Measurements from ENCODE around the gene ARHGAP18.
A peak's percentile ranks its signal among the peaks of the same experiment; 100 is the strongest.

Gene ARHGAP18
- 22.7 to 45.2 reads per million in 2 donors for total RNA-seq

DNA sequence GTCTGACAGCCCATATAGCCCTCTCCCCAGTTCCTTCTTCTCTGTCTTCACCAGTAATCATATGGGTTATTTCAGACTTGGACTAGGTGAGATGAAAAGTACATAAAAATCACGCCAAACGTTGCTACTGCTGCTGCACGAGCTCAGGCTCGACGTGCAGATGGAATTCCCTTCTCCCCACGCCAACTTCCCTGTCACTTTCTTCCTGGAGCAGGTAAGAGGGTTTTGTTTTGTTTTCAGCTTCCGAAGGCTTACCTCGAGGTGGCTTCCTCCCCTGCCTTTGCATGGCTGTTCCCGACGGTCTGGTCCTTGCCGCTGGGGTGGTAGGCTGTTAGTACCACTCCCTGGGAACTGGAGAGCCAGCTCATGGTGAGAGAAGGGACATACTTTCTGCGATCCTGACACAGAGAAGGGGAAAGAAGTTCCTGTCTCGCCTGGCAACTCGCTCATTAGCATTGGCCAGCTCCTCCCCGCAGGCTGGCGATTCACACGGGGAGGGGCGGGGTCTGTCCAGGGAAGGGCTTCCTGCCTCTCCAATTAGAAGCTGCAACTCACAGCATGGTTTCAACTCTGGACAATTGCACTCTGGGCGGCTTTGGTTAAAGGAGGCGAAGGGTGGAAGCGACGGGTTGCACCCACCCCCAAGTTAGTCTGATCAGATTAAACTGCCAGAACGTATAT, at the start of gene ARHGAP18:
Gene ARHGAP18 (minus strand): TSS at position 409 of the 681 bp plus-strand sequence. CDS start 41 bp downstream, at position 368.
- peak; percentile 41 for DNase-seq

- DNase-seq: no peak
Observed at GRCh38 chr6:129755787-129756186, 45.8 kb upstream of the ARHGAP18 start.

GRCh38 chr6:129754750-129755149, 44.8 kb upstream of the ARHGAP18 start:
- DNase-seq: no peak

DNA sequence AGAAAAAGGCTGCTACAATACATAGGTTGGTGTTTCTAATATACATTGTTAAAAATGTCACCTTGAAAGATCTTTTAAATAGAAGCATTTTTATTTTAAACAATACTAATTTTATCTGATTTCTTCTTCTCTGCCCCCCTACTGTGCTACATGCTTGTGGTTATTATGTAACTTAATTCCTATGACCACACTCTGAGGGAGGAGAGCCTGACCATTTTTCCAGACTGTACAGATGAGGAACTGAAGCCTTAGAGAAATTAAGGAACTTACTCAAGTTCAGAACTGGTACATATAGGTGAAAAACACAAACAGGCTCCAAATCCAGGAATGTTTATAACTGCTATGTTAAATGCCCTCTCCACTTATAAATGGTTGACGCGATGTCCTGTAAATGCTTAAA, 43.4 kb upstream of the ARHGAP18 start:
- no peak for DNase-seq

GRCh38 chr6:129751384-129751783, 41.4 kb upstream of the ARHGAP18 start:
- no peak for DNase-seq

DNA sequence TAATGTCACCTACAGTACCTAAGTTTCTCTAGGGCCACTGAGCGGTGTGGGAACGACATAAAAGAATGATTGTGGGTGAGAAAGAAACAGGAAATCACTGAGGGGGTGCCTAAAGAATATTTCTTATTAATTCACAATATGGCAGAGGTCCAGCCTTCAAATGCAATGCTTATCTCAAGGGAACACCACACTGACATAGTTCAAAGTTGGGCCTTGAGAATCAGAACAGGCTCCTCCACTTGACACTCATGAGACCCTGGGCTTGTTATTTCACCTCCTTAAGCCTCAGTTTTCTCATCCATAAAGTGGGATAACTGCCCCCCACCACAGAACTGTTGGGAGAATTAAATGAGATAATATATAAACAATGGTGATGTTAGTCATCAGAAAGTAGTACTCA, 40.4 kb upstream of the ARHGAP18 start:
- no peak for DNase-seq

GRCh38 chr6:129749749-129750120, 39.8 kb upstream of the ARHGAP18 start:
- DNase-seq: no peak

DNA sequence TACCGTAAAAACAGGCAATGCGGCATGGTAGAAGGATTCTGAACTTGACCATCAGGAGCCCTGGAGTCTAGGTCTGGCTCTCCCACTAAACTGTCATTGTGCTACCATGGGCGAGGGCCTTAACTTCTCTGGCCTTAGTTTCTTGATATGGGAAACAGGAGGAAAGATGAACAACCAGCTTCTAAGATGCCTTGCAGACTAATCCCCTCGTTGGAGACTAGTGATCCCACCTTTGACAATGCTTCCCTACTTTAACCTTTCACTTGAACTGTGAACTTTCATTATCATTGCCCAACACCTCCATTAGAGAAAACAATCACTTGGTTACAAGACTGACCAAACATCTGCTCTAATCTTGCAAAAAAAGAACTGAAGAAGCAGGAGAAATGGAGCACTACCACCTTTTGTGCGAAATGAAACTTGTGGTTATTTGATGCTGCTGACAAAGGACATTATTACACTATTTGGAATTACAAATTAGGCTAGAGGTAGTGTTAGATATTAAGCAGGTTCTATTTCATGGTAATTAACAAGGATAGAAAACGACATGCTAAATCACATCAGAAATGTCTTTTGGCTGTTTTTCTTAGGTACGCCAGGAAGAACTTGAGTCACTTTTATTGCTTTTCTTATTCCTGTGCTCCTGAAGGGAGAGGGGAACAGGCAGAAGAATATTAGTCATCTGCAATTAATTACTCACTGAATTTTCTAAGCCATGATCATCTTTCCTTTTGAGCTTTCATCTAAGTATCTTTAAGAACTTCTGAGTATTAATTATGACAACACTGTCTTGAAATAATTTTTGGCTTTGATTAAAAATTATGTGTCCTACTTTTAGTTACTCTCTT, 39.1 kb upstream of the ARHGAP18 start:
- DNase-seq: no peak

- DNase-seq: no peak
Observed at GRCh38 chr6:129748212-129748900, 38.4 kb upstream of the ARHGAP18 start.

GRCh38 chr6:129747588-129748112, 37.7 kb upstream of the ARHGAP18 start:
- DNase-seq: no peak

GRCh38 chr6:129744880-129745237, 34.9 kb upstream of the ARHGAP18 start:
- DNase-seq: no peak

GRCh38 chr6:129744201-129744879, 34.4 kb upstream of the ARHGAP18 start:
- DNase-seq: no peak

GRCh38 chr6:129740013-129740412, 30.0 kb upstream of the ARHGAP18 start:
- DNase-seq: no peak

DNA sequence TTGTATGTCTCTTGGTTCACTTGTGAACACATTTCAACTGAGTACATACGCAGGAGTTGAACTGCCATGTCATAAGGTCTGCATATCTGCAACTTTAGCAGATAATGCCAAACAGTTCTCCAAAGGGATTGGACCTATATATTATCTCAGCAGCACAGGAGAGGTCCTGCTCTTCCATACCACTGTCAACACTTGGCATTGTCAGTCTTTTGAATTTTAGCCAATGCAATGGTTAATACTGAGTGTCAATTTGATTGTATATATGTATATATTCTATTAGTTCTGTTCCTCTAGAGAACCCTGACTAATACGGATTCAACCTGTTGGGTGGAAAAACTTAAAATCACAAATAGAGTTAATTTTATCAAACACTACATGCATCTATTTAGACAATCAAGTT, 26.1 kb upstream of the ARHGAP18 start:
- DNase-seq: no peak

DNA sequence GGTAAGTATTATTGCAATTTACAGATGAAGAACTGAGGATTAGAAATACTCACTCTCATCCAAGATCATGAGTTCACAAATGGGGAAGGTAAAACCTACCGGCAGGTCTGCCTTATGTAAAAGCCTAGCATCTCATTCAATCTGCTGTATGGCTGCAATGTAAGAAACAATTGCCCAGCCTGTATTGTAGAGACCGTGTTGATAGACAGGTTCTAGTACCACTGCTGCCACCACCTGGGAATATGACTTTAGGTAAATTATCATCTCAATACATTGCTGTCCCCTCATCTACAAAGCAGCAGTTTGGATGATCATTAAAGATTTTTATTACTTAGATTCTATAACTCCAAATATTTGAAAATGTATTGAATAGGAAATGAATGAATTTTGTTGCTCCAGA, 23.3 kb upstream of the ARHGAP18 start:
- DNase-seq: no peak

DNA sequence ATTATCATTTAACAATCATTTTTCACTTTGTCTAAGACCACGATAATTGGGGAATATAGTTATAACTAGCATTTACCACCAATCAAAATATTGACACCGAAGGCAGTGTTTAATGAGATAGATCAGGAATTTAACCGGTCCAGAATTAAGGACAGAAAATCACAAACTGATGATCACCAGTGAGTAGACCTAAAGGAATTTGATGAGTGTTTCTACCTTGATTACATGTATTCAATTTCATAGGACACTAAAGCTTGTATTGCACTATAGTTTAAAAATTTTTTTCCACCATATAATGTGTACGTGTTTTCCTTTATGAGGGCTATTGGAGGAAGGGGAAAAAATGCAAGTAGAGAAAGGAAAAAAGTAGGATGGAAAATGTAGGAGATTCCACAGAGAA, 22.6 kb upstream of the ARHGAP18 start:
- no peak for DNase-seq

DNA sequence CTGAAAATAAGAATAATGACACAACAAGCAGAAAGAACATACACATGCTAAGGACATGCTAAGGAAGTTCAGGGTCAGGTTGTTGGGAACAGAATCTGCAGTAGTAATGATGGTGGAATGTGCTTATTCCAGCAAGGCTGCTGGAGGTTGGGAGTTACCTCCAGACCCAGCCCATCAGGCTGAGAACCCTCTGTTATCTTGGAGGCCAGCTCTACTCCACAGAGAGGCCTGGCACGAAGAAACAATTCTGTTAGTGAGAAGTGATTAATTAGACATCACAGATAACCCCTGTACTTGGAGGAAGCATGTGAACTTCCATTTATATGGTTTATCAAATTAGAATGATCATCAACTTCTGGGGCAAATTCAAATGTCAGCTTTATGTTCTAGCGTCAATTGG, 22.1 kb upstream of the ARHGAP18 start:
- DNase-seq: no peak

DNA sequence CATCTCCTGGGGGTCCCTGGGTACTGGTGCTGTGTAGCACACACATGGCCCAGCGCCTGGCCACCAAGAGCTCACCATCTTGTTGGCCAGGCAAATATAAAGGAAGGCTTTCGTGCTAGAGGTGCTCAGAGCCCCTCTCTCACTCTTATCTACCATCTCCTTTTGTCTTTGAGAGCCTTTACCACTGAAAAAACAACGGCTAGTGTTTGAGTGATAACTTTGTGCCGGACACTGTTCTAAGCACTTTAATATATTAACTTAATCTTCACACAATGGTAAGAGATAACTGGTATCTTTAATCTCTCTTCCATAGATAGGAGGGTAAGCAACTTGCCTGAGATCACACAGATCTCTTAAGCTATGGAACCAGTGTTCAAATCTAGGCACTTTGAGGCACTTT, 21.5 kb upstream of the ARHGAP18 start:
- DNase-seq: no peak

DNA sequence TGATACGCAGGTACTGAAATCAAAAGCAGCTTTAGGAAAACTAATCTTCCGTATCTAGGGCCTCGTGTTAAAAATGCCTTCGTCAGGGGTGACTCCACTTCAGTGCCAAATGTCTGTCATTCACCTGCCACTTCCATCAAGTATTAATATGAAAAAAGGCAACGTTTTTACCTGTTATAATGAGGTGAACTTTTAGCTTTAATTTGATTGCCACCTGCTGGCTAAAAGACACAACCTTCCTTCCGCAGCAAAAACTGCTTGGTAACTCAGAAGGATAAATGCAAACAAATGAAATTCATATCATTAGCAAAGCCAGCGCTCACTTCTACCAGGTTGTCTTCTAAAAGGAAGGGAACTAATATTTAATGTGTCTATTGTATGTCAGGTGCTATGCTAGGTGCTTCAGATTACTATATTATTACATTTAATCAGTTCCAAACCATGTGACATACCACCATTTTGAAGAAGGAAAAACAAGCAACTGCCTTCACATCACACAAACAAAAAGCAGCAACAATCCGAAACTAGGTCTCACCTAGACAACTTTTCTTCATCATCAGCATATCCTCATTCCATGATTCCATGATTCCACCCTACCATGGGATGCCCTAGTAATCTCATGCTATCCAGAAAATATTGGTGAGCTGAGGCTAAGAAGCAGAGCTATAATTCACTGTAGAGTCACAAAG, 20.6 kb upstream of the ARHGAP18 start:
- no peak for DNase-seq

DNA sequence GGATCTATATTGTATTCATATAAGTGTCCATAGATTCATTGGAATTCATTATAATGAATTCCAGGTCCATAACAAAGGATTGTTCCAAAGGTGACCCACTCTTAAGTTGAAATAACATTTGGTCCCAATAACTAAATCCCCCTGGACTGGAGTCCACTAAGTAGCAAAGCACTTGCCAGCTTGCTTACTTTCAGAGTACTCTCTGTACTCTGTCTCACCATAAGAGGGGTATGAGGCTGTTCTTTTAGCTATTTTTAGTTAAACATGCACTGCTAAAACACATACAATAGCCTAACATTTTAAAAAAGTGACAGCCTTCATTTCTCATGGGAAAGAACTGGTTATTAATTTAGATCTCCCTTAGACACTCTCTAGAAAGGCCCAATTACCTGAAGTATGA, 16.7 kb upstream of the ARHGAP18 start:
- DNase-seq: no peak

DNA sequence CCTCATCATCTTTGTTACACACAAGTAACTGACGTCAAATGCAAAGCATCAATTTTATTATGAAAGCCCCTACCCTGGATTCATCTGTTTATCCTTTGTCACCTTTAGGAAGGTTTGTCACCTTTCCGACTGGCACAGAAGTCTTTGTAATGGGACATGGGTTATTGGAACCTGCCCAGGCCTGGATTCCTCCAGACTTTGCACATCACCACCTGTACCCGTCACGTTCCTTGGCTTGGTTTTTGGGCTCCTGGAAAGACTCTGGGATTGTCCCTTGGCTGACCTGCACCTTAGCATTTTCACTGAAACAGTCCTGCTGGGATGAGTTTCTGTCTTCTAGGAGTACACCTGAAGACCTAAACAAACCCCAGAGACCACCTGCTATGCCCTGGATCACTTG, 15.4 kb upstream of the ARHGAP18 start:
- DNase-seq: no peak

DNA sequence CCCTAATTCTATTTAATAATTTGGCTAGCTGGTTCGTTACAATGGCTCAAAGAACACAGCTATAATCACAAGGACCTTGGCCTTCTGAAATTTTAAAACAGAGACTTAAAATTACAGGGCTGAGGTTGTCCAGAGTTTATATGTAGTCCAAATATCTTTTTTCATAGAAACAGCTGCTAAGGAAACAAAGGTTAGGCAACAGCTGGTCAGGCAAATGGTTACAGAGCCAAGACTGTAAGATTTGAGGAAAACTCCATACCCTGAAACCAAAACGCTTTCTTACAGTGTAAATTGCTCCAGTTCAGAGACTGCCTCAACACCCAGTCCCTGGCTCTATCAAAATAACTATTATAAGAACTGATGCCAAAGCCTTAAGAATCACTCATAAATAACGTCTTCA, 9.7 kb upstream of the ARHGAP18 start:
- no peak for DNase-seq

All from activated gamma-delta T cell (primary cell).